Measurements from ENCODE around the gene MYLK4. TPM values are rescaled to one million over a fixed set of nuclear protein-coding genes. Genes with fewer than 3 reads are reported as not detected.

Gene MYLK4
- total and polyA plus RNA-seq, 2 of the 13 experiments (the other 11 are each of a cell fraction or from before 2014, with no cell fraction given), result 0.26 to 0.29 TPM

DNA sequence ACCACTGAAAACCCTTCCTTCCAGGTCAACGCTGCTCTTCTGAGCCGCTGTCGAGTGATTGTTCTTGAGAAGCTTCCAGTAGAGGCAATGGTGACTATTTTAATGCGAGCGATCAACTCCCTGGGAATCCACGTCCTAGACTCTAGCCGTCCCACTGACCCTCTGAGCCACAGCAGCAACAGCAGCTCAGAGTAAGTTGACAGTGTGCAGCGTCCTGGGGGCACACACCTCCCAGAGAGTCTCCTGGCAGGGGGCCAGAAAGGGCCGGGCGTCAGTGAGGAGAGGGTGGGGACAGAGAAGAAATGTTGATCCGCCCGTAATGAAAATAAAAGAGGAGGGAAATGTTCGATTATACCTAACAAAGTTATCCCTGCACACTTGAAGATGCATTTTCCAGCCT is 19.4 kb upstream of the MYLK4 start:
- CTCF ChIA-PET (ENCODE audit: low intra/inter-chr PET ratio, low total read pairs), result no interaction called here

More for the DNA sequence above, 19.4 kb upstream of the MYLK4 start:
- Histone ChIP-seq H3K27ac (ENCODE audit: extremely low read length, insufficient read depth, low read length) (no peak overlapping the region), H3K36me3 (replicated peaks in 1 of 2; ENCODE audit: control insufficient read depth in 1 of 2, insufficient read depth in 2 of 2, low read length in 2 of 2) (peaks cover 14 to 57% of the 10 kb centered on the region in 2 experiments), H3K27me3 (ENCODE audit: control insufficient read depth in 1 of 2, insufficient read depth in 2 of 2, low read length in 2 of 2) (no peaks in the 10 kb centered on the region; a peak in 1 of 5 replicates), H3K4me3 (replicated peaks in 1 of 3; ENCODE audit: insufficient read depth in 1 of 3, low read depth in 2 of 3, low read length in 3 of 3) (no peak overlapping the region), H3K4me2 (ENCODE audit: low read depth, low read length) (peak overlapping the region; percentile 40), H3K9ac (ENCODE audit: insufficient read depth, low read depth, low read length) (no peak overlapping the region), H3K4me1 (ENCODE audit: insufficient read depth, low read length) (peaks cover 52% of the 10 kb centered on the region), H3K79me2 (ENCODE audit: insufficient read depth, low read length) (peaks cover 95% of the 10 kb centered on the region), H4K20me1 (ENCODE audit: insufficient read depth, low read length) (peaks cover 54% of the 10 kb centered on the region), H3K9me3 (ENCODE audit: low read length) (no peaks in the 10 kb centered on the region), H2AFZ (ENCODE audit: low read length) (no peak overlapping the region)
- DNase-seq (ENCODE audit: low spot score) (no peak), FAIRE-seq (no peak), ATAC-seq (no peak)
- POLR2A ChIA-PET, result interaction anchor here (1.0 to 1.3 kb wide), 2 partner anchors 14 to 76 kb away, joined by 3 read pairs; no protein-coding TSS in a partner anchor
- TF ChIP-seq SNRNP70 (IDR thresholded peaks at IDR 0.05; ENCODE audit: low read depth, low read length) (no peak), ZNF687 (CRISPR knock-in tag; IDR thresholded peaks at IDR 0.05) (peak; percentile 22; the same call in 1 of the 2 replicates), ZBTB38 (CRISPR knock-in tag; IDR thresholded peaks at IDR 0.05) (peak; percentile 63; the same call in 1 of the 2 replicates), ZNF569 (CRISPR knock-in tag; IDR thresholded peaks at IDR 0.05; ENCODE audit: borderline replicate concordance) (no peak), PATZ1 (CRISPR knock-in tag; IDR thresholded peaks at IDR 0.05) (peak; percentile 85), ZMYM4 (CRISPR knock-in tag; IDR thresholded peaks at IDR 0.05) (0 out of 2 replicates have a peak, but pooled peaks have one; percentile 18), ZBTB7A (CRISPR knock-in tag; IDR thresholded peaks at IDR 0.05) (0 out of 2 replicates have a peak, but pooled peaks have one; percentile 29), ZNF572 (CRISPR knock-in tag; IDR thresholded peaks at IDR 0.05) (0 out of 2 replicates have a peak, but pooled peaks have one; percentile 46), LCORL (IDR thresholded peaks at IDR 0.05) (0 out of 2 replicates have a peak, but pooled peaks have one; percentile 16), LCORL (CRISPR knock-in tag; IDR thresholded peaks at IDR 0.05) (no peak)
- TF ChIP-seq, protein P1, sequence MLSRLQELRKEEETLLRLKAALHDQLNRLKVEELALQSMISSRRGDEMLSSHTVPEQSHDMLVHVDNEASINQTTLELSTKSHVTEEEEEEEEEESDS (CRISPR knock-in tag; IDR thresholded peaks at IDR 0.05; ENCODE audit: borderline replicate concordance), result no peak
- TF ChIP-seq, protein P2, sequence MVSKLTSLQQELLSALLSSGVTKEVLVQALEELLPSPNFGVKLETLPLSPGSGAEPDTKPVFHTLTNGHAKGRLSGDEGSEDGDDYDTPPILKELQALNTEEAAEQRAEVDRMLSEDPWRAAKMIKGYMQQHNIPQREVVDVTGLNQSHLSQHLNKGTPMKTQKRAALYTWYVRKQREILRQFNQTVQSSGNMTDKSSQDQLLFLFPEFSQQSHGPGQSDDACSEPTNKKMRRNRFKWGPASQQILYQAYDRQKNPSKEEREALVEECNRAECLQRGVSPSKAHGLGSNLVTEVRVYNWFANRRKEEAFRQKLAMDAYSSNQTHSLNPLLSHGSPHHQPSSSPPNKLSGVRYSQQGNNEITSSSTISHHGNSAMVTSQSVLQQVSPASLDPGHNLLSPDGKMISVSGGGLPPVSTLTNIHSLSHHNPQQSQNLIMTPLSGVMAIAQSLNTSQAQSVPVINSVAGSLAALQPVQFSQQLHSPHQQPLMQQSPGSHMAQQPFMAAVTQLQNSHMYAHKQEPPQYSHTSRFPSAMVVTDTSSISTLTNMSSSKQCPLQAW (CRISPR knock-in tag; IDR thresholded peaks at IDR 0.05), result 0 out of 2 replicates have a peak, but pooled peaks have one; percentile 17
- intact Hi-C loops (cut with micrococcal nuclease; ENCODE audit: unreplicated experiment) (no loop called here), in situ Hi-C loops (cut with HindIII; ENCODE audit: extremely low pct_ligation_motif_present, low pct_unique_long_range_greater_than_20kb) (no loop called here)
- no TSS peak for BruUV-seq (replicated peaks)
- WGBS (ENCODE audit: low lambda C conversion rate), result 77% methylated on average over 13 of the region's 13 CpGs

Data from HepG2 (cell line).